GM12878 (cell line): ENCODE results near the gene CSNK1G2. TPM values are rescaled to one million over a fixed set of nuclear protein-coding genes. Genes with fewer than 3 reads are reported as not detected.

ENCODE experiments used
- ATAC-seq: fragments of 200-7000 bp; cut with Tn5 transposase; 3 replicates; pipeline ENCODE4 v1.9.1; 2020; ENCODE audit warnings: mild to moderate bottlenecking, moderate library complexity
- BruUV-seq: library from RNA; stranded (reverse); fragments of 400-500 nt; replicated peaks from 2 replicates; lab custom pipeline; 2021; lab: Mats Ljungman, UMichigan
- CTCF ChIA-PET: fragments of 300-600 bp; sonication (Branson Sonifier 250); formaldehyde crosslinking; extraction: SDS; loops from one replicate; lab custom pipeline; 2021; ENCODE audit warnings: inconsistent platforms; lab: Yijun Ruan, JAX
- POLR2A ChIA-PET: fragments of 350-600 bp; formaldehyde crosslinking; extraction: SDS; loops from one replicate; lab custom pipeline; 2021; ENCODE audit warnings: inconsistent platforms; lab: Charles Lee
- RAD21 ChIA-PET: fragments of 300-600 bp; sonication (Branson Sonifier 250); formaldehyde crosslinking; loops from one replicate; lab custom pipeline; 2023; ENCODE audit warnings: antibody characterized with exemption; ENCODE audit not compliant: unreplicated experiment; lab: Charles Lee
- SMC1A ChIA-PET: fragments of 300-600 bp; sonication (Branson Sonifier 250); formaldehyde crosslinking; loops from one replicate; lab custom pipeline; 2023; ENCODE audit not compliant: unreplicated experiment, uncharacterized antibody; lab: Charles Lee
- DNase-seq: peaks from one replicate; pipeline ENCODE4 v3.0.0-alpha.2; 2011; ENCODE audit warnings: low read depth, low spot score
- FAIRE-seq: peaks from 3 replicates; lab custom pipeline; 2011; peaks lifted over from hg19 to GRCh38; lab: Jason Lieb, UNC
- H2AFZ ChIP-seq: 2 replicates; pipeline ENCODE4 v1.6.0; 2011; ENCODE audit warnings: low read depth, low read length, control low read depth; ENCODE audit not compliant: control insufficient read depth
- H3K27ac ChIP-seq: 2 replicates; pipeline ENCODE4 v1.5.1; 2011; ENCODE audit warnings: control low read depth; ENCODE audit not compliant: control insufficient read depth, insufficient read depth
- H3K27me3 ChIP-seq, 2 experiments: replicated peaks in 1 of 2; 2 replicates each; pipeline versions ENCODE4 v1.6.0 to v1.6.1; 2011; ENCODE audit warnings: low read length in 1 of 2; ENCODE audit not compliant: control insufficient read depth in 2 of 2, insufficient read depth in 2 of 2
- H3K36me3 ChIP-seq, 2 experiments: 2 replicates each; pipeline ENCODE4 v1.5.1; 2011; ENCODE audit warnings: low read length in 1 of 2; ENCODE audit not compliant: control insufficient read depth in 2 of 2, insufficient read depth in 2 of 2
- H3K4me1 ChIP-seq: 2 replicates; pipeline ENCODE4 v1.6.1; 2011; ENCODE audit warnings: mild to moderate bottlenecking, low read length, moderate library complexity, mixed read lengths; ENCODE audit not compliant: control insufficient read depth, insufficient read depth
- H3K4me2 ChIP-seq: 2 replicates; pipeline ENCODE4 v1.6.0; 2011; ENCODE audit warnings: control low read depth; ENCODE audit not compliant: control insufficient read depth, insufficient read depth
- H3K4me3 ChIP-seq: fragments of 200-600 bp; sonication (generic); 2 replicates; pipeline ENCODE4 v1.5.1; 2016
- H3K79me2 ChIP-seq: 2 replicates; pipeline ENCODE4 v1.6.0; 2011; ENCODE audit warnings: low read length; ENCODE audit not compliant: control insufficient read depth, insufficient read depth
- H3K9ac ChIP-seq: 2 replicates; pipeline ENCODE4 v1.8.0; 2011; ENCODE audit warnings: low read length, control low read depth, mixed read lengths; ENCODE audit not compliant: control insufficient read depth, insufficient read depth
- H3K9me3 ChIP-seq: replicated peaks from 3 replicates; pipeline ENCODE4 v1.5.1; 2011; ENCODE audit warnings: mild to moderate bottlenecking, low read length; ENCODE audit not compliant: control insufficient read depth, insufficient read depth
- H4K20me1 ChIP-seq: 2 replicates; pipeline ENCODE4 v1.6.0; 2011; ENCODE audit not compliant: control insufficient read depth, insufficient read depth
- CBX5 ChIP-seq: sonication (generic); IDR thresholded peaks from 2 replicates; pipeline ENCODE4 v1.6.1; 2016; ENCODE audit warnings: low read depth, moderate library complexity, mild to moderate bottlenecking, inconsistent platforms
- KAT2A ChIP-seq: conservative IDR thresholded peaks from 2 replicates; pipeline ENCODE4 v1.6.1; 2011; ENCODE audit warnings: low read depth, low read length; ENCODE audit not compliant: control insufficient read depth
- MEF2B ChIP-seq: fragments of 450-650 bp; IDR thresholded peaks from 2 replicates; pipeline ENCODE4 v1.6.1; 2018; ENCODE audit warnings: mild to moderate bottlenecking, moderate library complexity; ENCODE audit not compliant: partially characterized antibody, poor library complexity, severe bottlenecking
- NFIC ChIP-seq: IDR thresholded peaks from 2 replicates; pipeline ENCODE4 v1.6.1; 2012; ENCODE audit warnings: low read depth, mild to moderate bottlenecking, inconsistent platforms, low read length, moderate library complexity
- POLR2A ChIP-seq: IDR thresholded peaks from 2 replicates; pipeline ENCODE4 v1.6.1; 2011; ENCODE audit warnings: low read depth, mild to moderate bottlenecking, low read length
- RCOR1 ChIP-seq: conservative IDR thresholded peaks from 2 replicates; pipeline ENCODE4 v1.6.1; 2012; ENCODE audit warnings: low read depth, low read length, improper control_type of control experiment
- RELB ChIP-seq: fragments of 450-650 bp; IDR thresholded peaks from 2 replicates; pipeline ENCODE4 v1.6.1; 2017; ENCODE audit warnings: low read depth, mild to moderate bottlenecking, moderate library complexity
- SIX5 ChIP-seq: IDR thresholded peaks from 2 replicates; pipeline ENCODE4 v1.6.1; 2011; ENCODE audit warnings: mild to moderate bottlenecking, low read depth, low read length, moderate library complexity; ENCODE audit not compliant: severe bottlenecking
- SRF ChIP-seq, 2 experiments: IDR thresholded peaks; 2 replicates each; pipeline ENCODE4 v1.6.1; 2011; ENCODE audit warnings: low read depth in 2 of 2, low read length in 2 of 2, mild to moderate bottlenecking in 1 of 2, moderate library complexity in 1 of 2
- TAF1 ChIP-seq: IDR thresholded peaks from 2 replicates; pipeline ENCODE4 v1.6.1; 2011; ENCODE audit warnings: mild to moderate bottlenecking, low read depth, low read length, borderline replicate concordance
- ZBTB33 ChIP-seq: fragments of 450-650 bp; IDR thresholded peaks from 2 replicates; pipeline ENCODE4 v1.6.1; 2017; ENCODE audit warnings: mild to moderate bottlenecking
- WGBS: methylation state at CpG from one replicate; pipeline ENCODE4 v1.1.6; 2016; ENCODE audit warnings: low lambda C conversion rate; ENCODE audit not compliant: insufficient replicate concordance, insufficient coverage; ENCODE audit errors: missing lambda C conversion rate; 5-methylcytosine and 5-hydroxymethylcytosine counted together
- in situ Hi-C: fragments of 300-500 bp; cut with MboI; formaldehyde crosslinking; loops from 9 replicates; pipeline ENCODE4 v1.14.3; 2018; ENCODE audit warnings: mixed read lengths
- intact Hi-C: fragments of 100-400 bp; cut with micrococcal nuclease; formaldehyde crosslinking; loops from one replicate; pipeline ENCODE4 v1.14.2; 2022; ENCODE audit not compliant: unreplicated experiment
- polyA plus RNA-seq, 11 experiments: library from polyadenylated mRNA; depleted of rRNA in 4 of 11; unstranded in 6 of 11; stranded (reverse) in 5 of 11; fragments of >200 nt; fragmentation: Nextera tagmentation in 4 of 11; fragmentation: Illumina TruSeq in 1 of 11; extraction: Ambion mirVana in 4 of 11; extraction: Trizol in 1 of 11; gene quantifications; 1 replicate in 1 of 11; 2 replicates in 10 of 11; pipeline versions ENCODE4 v1.2.1 to v1.2.3, GENCODE V29; 2011 to 2016; ENCODE audit warnings: inconsistent platforms in 2 of 11, missing spikeins in 2 of 11, low read depth in 1 of 11
- total RNA-seq, 4 experiments: library from RNA; depleted of rRNA in 3 of 4; stranded (reverse); fragments of >200 nt in 3 of 4; fragmentation: Illumina TruSeq in 1 of 4; extraction: Trizol in 1 of 4; gene quantifications; 2 replicates each; pipeline versions ENCODE4 v1.2.1 to v1.2.3, GENCODE V29; 2013 to 2021

The CSNK1G2 gene
- total and polyA plus RNA-seq, 10 of the 15 experiments (the other 5 are each of a cell fraction or from before 2014, with no cell fraction given): 0.64 to 109 (median 25.0) TPM

GRCh38 chr19:1986357-1987162, 45.6 kb downstream of the CSNK1G2 start (continued):
- TF ChIP-seq SIX5: no peak
- TF ChIP-seq SRF (IDR thresholded peaks at IDR 0.05; ENCODE audit: low read depth in 2 of 2, low read length in 2 of 2): no peak
- TF ChIP-seq CBX5: no peak

- POLR2A ChIA-PET: no interaction called here
- Histone ChIP-seq H3K4me2 (no peak overlapping the region), H3K79me2 (no peaks in the 10 kb centered on the region), H3K9me3 (no peaks in the 10 kb centered on the region), H3K27ac (no peak overlapping the region), H3K4me3 (no peak overlapping the region), H4K20me1 (no peaks in the 10 kb centered on the region), H3K9ac (no peak overlapping the region), H3K4me1 (no peaks in the 10 kb centered on the region), H3K27me3 (no peaks in the 10 kb centered on the region), H2AFZ (no peak overlapping the region), H3K36me3 (peaks cover 0 to 6% of the 10 kb centered on the region in 2 experiments; a peak in 3 of 4 replicates)
- BruUV-seq: no TSS peak
- CTCF ChIA-PET: no interaction called here
- intact Hi-C loops (no loop called here), in situ Hi-C loops (no loop called here)
- RAD21 ChIA-PET: no interaction called here
- SMC1A ChIA-PET: no interaction called here
- ATAC-seq (no peak), FAIRE-seq (no peak), DNase-seq (no peak)
- 87% methylated on average over 26 of the region's 42 CpGs for WGBS
- TF ChIP-seq RCOR1 (no peak), RELB (no peak), NFIC (no peak), ZBTB33 (peak; percentile 66; the same call in 1 of the 2 replicates), KAT2A (no peak), POLR2A (peak; percentile 50), MEF2B (no peak), TAF1 (no peak)
Observed at GRCh38 chr19:1987197-1988187, 46.5 kb downstream of the CSNK1G2 start.
